Heart left ventricle (tissue), 16 donors: ENCODE results near the gene MAGOHB. TPM values are rescaled to one million over a fixed set of nuclear protein-coding genes. Genes with fewer than 3 reads are reported as not detected.

Source experiments
- ATAC-seq, 4 donors: fragments of 200-7000 bp; cut with Tn5 transposase; one replicate each; pipeline ENCODE4 v1.9.1; 2020 to 2022; ENCODE audit warnings: moderate library complexity in 4 of 4, mild to moderate bottlenecking in 3 of 4, moderate number of reproducible peaks in 1 of 4
- DNase-seq, 5 donors: peaks; one replicate each; pipeline ENCODE4 v3.0.0-alpha.2; 2020
- H3K27ac ChIP-seq, 12 donors: fragments of 200-600 bp; sonication (generic) in 4 of 12; one replicate each; pipeline versions ENCODE4 v1.5.0 to v1.8.0; 2016 to 2022; ENCODE audit warnings: mild to moderate bottlenecking in 2 of 12
- H3K27me3 ChIP-seq, 9 donors: fragments of 200-600 bp; sonication (generic) in 2 of 9; one replicate each; pipeline versions ENCODE4 v1.5.1 to v1.8.0; 2016 to 2022; ENCODE audit warnings: mild to moderate bottlenecking in 3 of 9
- H3K36me3 ChIP-seq, 9 donors: fragments of 200-600 bp; sonication (generic) in 2 of 9; one replicate each; pipeline versions ENCODE4 v1.5.0 to v1.8.0; 2018 to 2022; ENCODE audit warnings: mild to moderate bottlenecking in 2 of 9
- H3K4me1 ChIP-seq, 12 donors: fragments of 200-600 bp; sonication (generic) in 4 of 12; one replicate each; pipeline versions ENCODE4 v1.5.0 to v1.8.0; 2016 to 2022; ENCODE audit warnings: mild to moderate bottlenecking in 3 of 12
- H3K4me3 ChIP-seq, 12 donors: fragments of 200-600 bp; sonication (generic) in 4 of 12; one replicate each; pipeline versions ENCODE4 v1.5.0 to v1.8.0; 2017 to 2022; ENCODE audit warnings: mild to moderate bottlenecking in 9 of 12, moderate library complexity in 4 of 12
- H3K9me3 ChIP-seq, 12 donors: fragments of 200-600 bp; sonication (generic) in 4 of 12; one replicate each; pipeline versions ENCODE4 v1.5.0 to v1.8.0; 2016 to 2022; ENCODE audit warnings: mild to moderate bottlenecking in 1 of 12
- CTCF ChIP-seq, 12 donors: fragments of 200-600 bp; sonication (generic) in 4 of 12; IDR thresholded peaks; one replicate each; pipeline versions ENCODE4 v1.5.0 to v1.8.0; 2018 to 2022; ENCODE audit warnings: antibody characterized with exemption in 12 of 12, mild to moderate bottlenecking in 5 of 12
- POLR2A ChIP-seq, 2 donors: fragments of 450-650 bp; IDR thresholded peaks; one replicate each; pipeline ENCODE4 v1.6.1; 2017; ENCODE audit warnings: antibody characterized with exemption in 2 of 2, mild to moderate bottlenecking in 2 of 2, moderate library complexity in 2 of 2
- WGBS, 4 donors: extraction: QIAGEN DNeasy Blood & Tissue Kit in 2 of 4; methylation state at CpG; one replicate each; pipeline versions ENCODE4 v1.1.5 to v1.1.7; 2013 to 2018; 5-methylcytosine and 5-hydroxymethylcytosine counted together
- intact Hi-C, 10 donors: fragments of 100-400 bp; cut with DNase I; formaldehyde crosslinking; loops; one replicate each; pipeline versions ENCODE4 v1.11.1 to v1.14.2; 2022
- polyA plus RNA-seq, 2 donors: library from polyadenylated mRNA; stranded (reverse); fragments of 200-250 nt; gene quantifications; one replicate each; pipeline ENCODE4 v1.2.3, GENCODE V29; 2013
- total RNA-seq, 9 donors: library from RNA; depleted of rRNA in 2 of 9; stranded (reverse); fragments of >200 nt in 2 of 9; fragmentation: NEBNext Ultra II Directional in 3 of 9; extraction: Animal tissue kit (Norgen Biotek cat#: 25700) in 3 of 9; gene quantifications; one replicate each; pipeline versions ENCODE4 v1.1.0 to v1.2.4, GENCODE V29; 2016 to 2023
- donor health status: ischemic (EF 13 %, LVEDD 7.1; RV severe dilation, severe dysfunction).
- donor health status: healthy with polysubstance abuse.
- donor health status: DM: no; HTN: yes; CAD: no.
- donor health status: DM: no; HTN: no; CAD: no.
- donor health status: ischemic (EF 25% LVEDD 6.9; RV normal size, moderate dysfunction).
- donor health status: ischemic (EF 25% LVEDD 5.7; RV mildly dilated, moderate dysfunction).
- donor health status: healthy.
- donor health status: DM: yes; HTN: yes; CAD: no.
- donor health status: ischemic (EF 35%, LVEDD 5.7; RV mildly dilated, moderate dysfunction).
- donor health status: nonischemic (EF 11% LVEDD 7.7; RV severe dilation, severe dysfunction).
- donor health status: DM: yes; HTN: yes; CAD: no.
- donor health status: PGD.
- donor health status: ischemic (EF 29% LVEDD 5.4; RV normal size, mild dysfunction).
- donor health status: nonischemic (EF 23%, LVEDD 6.1; RV moderate dilation, normal function).

Gene MAGOHB
- total and polyA plus RNA-seq, 11 donors, result 1.8 to 18.1 (median 12.7) TPM

- ATAC-seq, result no peak
Observed at GRCh38 chr12:10563002-10563401, 50.4 kb downstream of the MAGOHB start.

DNA sequence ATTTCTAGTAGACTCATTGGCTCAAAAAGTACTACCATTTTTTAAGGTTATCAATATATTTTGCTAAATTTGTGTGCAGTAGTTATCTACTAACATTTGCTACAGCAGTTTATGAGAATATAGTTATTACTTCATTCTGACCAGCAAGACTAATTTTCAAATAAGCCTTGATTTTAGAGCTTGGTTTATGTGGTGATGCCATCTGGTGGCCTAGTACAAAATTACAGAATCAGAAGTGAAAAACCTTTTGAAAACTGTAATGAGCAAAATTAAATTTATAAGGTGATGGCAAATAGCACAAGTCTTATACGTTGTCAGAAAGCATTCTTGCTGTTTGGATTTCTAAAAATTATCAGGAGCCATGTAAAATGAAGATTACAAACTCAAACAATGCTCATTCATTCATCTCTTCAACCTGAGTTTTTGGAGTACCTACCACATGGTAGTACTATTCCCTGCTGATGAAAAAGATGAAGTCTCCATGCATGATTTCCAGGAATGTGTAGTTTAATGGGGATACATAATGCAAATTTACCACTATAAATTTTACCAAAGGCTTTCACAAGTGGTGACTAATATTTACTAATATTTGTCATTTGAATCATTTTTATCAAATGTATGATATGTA is 51.0 kb downstream of the MAGOHB start:
- intact Hi-C loops, result loop anchor here (1.0 to 10.0 kb wide), 9 partner anchors 230 to 410 kb away; no protein-coding TSS in a partner anchor
- H3K4me1 ChIP-seq, result no peaks in the 10 kb centered on the region
- H3K9me3 ChIP-seq, result no peaks in the 10 kb centered on the region
- no peak overlapping the region for H3K4me3 ChIP-seq
- no peak overlapping the region for H3K27ac ChIP-seq
- TF ChIP-seq CTCF (IDR thresholded peaks at IDR 0.05), result peak; percentile 59 to 83 (median 73)
- no peak for TF ChIP-seq POLR2A (IDR thresholded peaks at IDR 0.05)
- WGBS, 4 donors, result 0% methylated on average over 1 of the region's 1 CpG
- DNase-seq (no peak), ATAC-seq (no peak)
- no peaks in the 10 kb centered on the region for H3K36me3 ChIP-seq
- H3K27me3 ChIP-seq, result peaks cover 0 to 26% (median 0%) of the 10 kb centered on the region in 9 donors

More at GRCh38 chr12:10563002-10563401, 50.4 kb downstream of the MAGOHB start:
- no peaks in the 10 kb centered on the region for H3K4me1 ChIP-seq
- H3K9me3 ChIP-seq, result no peaks in the 10 kb centered on the region
- H3K36me3 ChIP-seq, result no peaks in the 10 kb centered on the region
- H3K27me3 ChIP-seq, result peaks cover 0 to 26% (median 0%) of the 10 kb centered on the region in 9 donors
- WGBS, 4 donors, result 71 to 86% (median 81%) methylated on average over 1 of the region's 1 CpG
- no peak for DNase-seq
- intact Hi-C loops, result loop anchor here (2.0 to 10.0 kb wide), 8 partner anchors 230 to 411 kb away; no protein-coding TSS in a partner anchor
- no peak for TF ChIP-seq POLR2A (IDR thresholded peaks at IDR 0.05)
- no peak for TF ChIP-seq CTCF (IDR thresholded peaks at IDR 0.05)
- H3K4me3 ChIP-seq, result no peak overlapping the region
- no peak overlapping the region for H3K27ac ChIP-seq

- intact Hi-C loops, result no loop called here
- H3K27me3 ChIP-seq, result peaks cover 0 to 21% (median 0%) of the 10 kb centered on the region in 9 donors
- H3K27ac ChIP-seq, result no peak overlapping the region
- TF ChIP-seq CTCF (IDR thresholded peaks at IDR 0.05) (no peak), POLR2A (IDR thresholded peaks at IDR 0.05) (no peak)
- DNase-seq, result no peak
- no peaks in the 10 kb centered on the region for H3K4me1 ChIP-seq
- H3K9me3 ChIP-seq, result no peaks in the 10 kb centered on the region
- H3K4me3 ChIP-seq, result no peak overlapping the region
- 73 to 80% (median 78%) methylated on average over 2 of the region's 2 CpGs for WGBS, 4 donors
- no peaks in the 10 kb centered on the region for H3K36me3 ChIP-seq
- no peak for ATAC-seq
Observed at GRCh38 chr12:10559244-10559643, 54.2 kb downstream of the MAGOHB start.

- H3K9me3 ChIP-seq, result no peaks in the 10 kb centered on the region
- no peak for TF ChIP-seq CTCF (IDR thresholded peaks at IDR 0.05)
- no peak for TF ChIP-seq POLR2A (IDR thresholded peaks at IDR 0.05)
- ATAC-seq, result no peak
- intact Hi-C loops, result loop anchor here in 1 of 10 donors (1.0 kb wide), 1 partner anchor 227 kb away; no protein-coding TSS in a partner anchor
- no peak overlapping the region for H3K4me3 ChIP-seq
- peaks cover 0 to 21% (median 0%) of the 10 kb centered on the region in 9 donors for H3K27me3 ChIP-seq
- WGBS, 4 donors, result 93 to 96% (median 94%) methylated on average over 3 of the region's 3 CpGs
- peak overlapping the region in 1 of 12 donors; percentile 18 for H3K27ac ChIP-seq
- no peak for DNase-seq
- H3K36me3 ChIP-seq, result no peaks in the 10 kb centered on the region
- H3K4me1 ChIP-seq, result no peaks in the 10 kb centered on the region
Observed at GRCh38 chr12:10558789-10559188, 54.6 kb downstream of the MAGOHB start.
